Esophagus muscularis mucosa (tissue), 4 donors: ENCODE data around the gene SYMPK.

ENCODE experiments used
- EP300 ChIP-seq: sonication (generic); formaldehyde crosslinking; IDR thresholded peaks from one replicate; pipeline ENCODE4 v1.6.1; 2017; ENCODE audit warnings: antibody characterized with exemption
- POLR2A ChIP-seq: fragments of 450-650 bp; IDR thresholded peaks from one replicate; pipeline ENCODE4 v1.6.1; 2017; ENCODE audit warnings: antibody characterized with exemption, moderate library complexity, mild to moderate bottlenecking, low read depth
- TF ChIP-seq, protein P1 (sequence below), 3 experiments: fragments of 200-600 bp in 2 of 3; fragments of 450-650 bp in 1 of 3; sonication (generic) in 2 of 3; IDR thresholded peaks; one replicate each; pipeline ENCODE4 v1.5.1; 2017 to 2019; ENCODE audit warnings: antibody characterized with exemption in 3 of 3, mild to moderate bottlenecking in 2 of 3, moderate library complexity in 1 of 3

DNA sequence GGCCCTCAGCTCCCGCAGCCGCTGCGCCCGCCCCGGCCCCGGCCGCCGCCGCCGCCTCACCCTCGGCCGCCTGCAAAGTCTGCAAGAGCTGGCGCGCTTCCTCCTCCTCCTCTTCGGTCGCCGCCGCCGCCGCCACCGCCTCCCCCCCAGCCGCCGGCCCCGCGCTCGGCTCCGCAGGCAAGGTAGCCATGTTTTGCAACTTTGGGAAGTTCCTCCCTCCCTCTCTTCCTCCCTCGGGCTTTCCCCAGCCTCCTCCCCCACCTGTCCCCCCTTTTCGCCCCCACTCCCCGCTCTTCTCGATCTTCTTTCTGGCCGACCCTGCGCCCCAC lies 94.3 kb downstream of the SYMPK start:
- TF ChIP-seq, protein P1, sequence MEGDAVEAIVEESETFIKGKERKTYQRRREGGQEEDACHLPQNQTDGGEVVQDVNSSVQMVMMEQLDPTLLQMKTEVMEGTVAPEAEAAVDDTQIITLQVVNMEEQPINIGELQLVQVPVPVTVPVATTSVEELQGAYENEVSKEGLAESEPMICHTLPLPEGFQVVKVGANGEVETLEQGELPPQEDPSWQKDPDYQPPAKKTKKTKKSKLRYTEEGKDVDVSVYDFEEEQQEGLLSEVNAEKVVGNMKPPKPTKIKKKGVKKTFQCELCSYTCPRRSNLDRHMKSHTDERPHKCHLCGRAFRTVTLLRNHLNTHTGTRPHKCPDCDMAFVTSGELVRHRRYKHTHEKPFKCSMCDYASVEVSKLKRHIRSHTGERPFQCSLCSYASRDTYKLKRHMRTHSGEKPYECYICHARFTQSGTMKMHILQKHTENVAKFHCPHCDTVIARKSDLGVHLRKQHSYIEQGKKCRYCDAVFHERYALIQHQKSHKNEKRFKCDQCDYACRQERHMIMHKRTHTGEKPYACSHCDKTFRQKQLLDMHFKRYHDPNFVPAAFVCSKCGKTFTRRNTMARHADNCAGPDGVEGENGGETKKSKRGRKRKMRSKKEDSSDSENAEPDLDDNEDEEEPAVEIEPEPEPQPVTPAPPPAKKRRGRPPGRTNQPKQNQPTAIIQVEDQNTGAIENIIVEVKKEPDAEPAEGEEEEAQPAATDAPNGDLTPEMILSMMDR (IDR thresholded peaks at IDR 0.05), result no peak
- TF ChIP-seq POLR2A, result no peak
- TF ChIP-seq EP300, result no peak
